ENCODE data around the gene POMP. TPM values are rescaled to one million over a fixed set of nuclear protein-coding genes. Genes with fewer than 3 reads are reported as not detected.
"Not testable (repeated sequence)": the region's sequence is repeated elsewhere in the genome, so short reads cannot be mapped to it uniquely, and the experiment has no call there.

Gene POMP
- total and polyA plus RNA-seq, 2 experiments from 2014 or later, result 16.4 to 208 TPM

DNA sequence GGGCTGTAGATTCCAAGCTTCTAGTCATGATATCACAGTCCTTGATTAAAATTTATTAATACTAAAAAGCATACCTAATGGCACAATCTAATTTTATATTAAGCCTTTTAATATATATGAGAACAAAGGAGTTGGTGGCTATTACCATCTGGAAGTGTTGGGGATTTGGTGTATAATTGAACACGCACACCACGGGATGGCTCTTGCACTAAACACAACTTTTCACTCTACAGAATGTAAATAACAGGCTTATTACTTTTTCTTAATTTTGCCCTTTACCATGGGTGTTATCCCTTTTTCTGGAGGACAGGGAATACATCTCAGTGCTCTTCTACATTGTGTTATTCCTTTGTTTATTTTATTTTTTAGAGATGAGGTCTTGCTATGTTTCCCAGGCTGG is 21.6 kb downstream of the POMP start:
- Histone ChIP-seq H3K27me3 (no peaks in the 10 kb centered on the region), H3K36me3 (peaks cover 26% of the 10 kb centered on the region), H3K4me1 (ENCODE audit: low read depth) (no peaks in the 10 kb centered on the region), H3K27ac (no peak overlapping the region), H3K9me3 (ENCODE audit: low read depth) (no peaks in the 10 kb centered on the region), H3K4me3 (no peak overlapping the region)
- DNase-seq (ENCODE audit: low read depth in 1 of 2, low spot score in 1 of 2), result no peak
- TF ChIP-seq, protein P1, sequence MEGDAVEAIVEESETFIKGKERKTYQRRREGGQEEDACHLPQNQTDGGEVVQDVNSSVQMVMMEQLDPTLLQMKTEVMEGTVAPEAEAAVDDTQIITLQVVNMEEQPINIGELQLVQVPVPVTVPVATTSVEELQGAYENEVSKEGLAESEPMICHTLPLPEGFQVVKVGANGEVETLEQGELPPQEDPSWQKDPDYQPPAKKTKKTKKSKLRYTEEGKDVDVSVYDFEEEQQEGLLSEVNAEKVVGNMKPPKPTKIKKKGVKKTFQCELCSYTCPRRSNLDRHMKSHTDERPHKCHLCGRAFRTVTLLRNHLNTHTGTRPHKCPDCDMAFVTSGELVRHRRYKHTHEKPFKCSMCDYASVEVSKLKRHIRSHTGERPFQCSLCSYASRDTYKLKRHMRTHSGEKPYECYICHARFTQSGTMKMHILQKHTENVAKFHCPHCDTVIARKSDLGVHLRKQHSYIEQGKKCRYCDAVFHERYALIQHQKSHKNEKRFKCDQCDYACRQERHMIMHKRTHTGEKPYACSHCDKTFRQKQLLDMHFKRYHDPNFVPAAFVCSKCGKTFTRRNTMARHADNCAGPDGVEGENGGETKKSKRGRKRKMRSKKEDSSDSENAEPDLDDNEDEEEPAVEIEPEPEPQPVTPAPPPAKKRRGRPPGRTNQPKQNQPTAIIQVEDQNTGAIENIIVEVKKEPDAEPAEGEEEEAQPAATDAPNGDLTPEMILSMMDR (IDR thresholded peaks at IDR 0.05; ENCODE audit: low read depth, low read length), result no peak

DNA sequence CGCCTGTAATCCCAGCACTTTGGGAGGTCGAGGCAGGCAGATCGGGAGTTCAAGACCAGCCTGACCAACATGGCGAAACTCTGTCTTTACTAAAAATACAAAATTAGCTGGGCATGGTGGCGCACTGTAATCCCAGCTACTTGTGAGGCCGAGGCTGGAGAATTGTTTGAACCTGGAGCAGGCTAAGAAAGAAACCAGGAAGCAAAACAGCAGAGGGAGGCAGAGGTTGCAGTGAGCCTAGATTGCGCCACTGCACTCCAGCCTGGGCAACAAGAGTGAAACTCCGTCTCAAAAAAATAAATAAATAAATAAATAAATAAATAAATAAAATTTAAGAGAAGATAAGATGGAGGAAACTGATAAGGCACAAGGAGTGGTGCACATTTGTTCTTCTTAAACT is 24.2 kb downstream of the POMP start:
- H3K27me3 ChIP-seq; H3K9me3 ChIP-seq (ENCODE audit: low read depth); H3K4me1 ChIP-seq (ENCODE audit: low read depth); DNase-seq (ENCODE audit: low read depth in 1 of 2, low spot score in 1 of 2); H3K4me3 ChIP-seq; H3K27ac ChIP-seq: not testable (repeated sequence)
- H3K36me3 ChIP-seq, result peaks cover 10% of the 10 kb centered on the region

DNA sequence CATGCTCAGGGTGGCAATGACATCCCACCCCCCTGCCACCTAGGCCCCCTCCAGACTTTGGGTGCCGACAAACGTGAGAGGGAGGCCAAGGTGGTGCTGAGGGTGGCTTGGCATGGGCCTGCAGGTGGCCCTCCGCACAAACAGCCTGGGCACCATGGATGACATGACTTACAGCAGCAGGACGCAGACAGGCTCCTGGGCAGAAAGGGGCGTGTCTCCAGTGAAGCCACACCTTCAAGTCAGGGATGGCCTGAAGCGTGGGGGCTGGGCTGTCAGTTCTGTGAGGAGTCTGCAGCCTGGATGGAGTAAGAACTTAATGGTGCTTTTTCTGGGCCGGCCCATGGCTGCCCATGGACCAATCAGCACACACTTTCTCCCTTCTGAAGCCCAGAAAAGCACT is 25.3 kb downstream of the POMP start:
- TF ChIP-seq, protein P1 (IDR thresholded peaks at IDR 0.05; ENCODE audit: low read depth, low read length), result no peak
- H3K36me3 ChIP-seq, result no peaks in the 10 kb centered on the region
- H3K4me3 ChIP-seq, result no peak overlapping the region
- DNase-seq (ENCODE audit: low read depth in 1 of 2, low spot score in 1 of 2), result peak in 1 of 2 donors; percentile 37
- H3K4me1 ChIP-seq (ENCODE audit: low read depth), result no peaks in the 10 kb centered on the region
- no peaks in the 10 kb centered on the region for H3K27me3 ChIP-seq
- H3K9me3 ChIP-seq (ENCODE audit: low read depth), result no peaks in the 10 kb centered on the region
- no peak overlapping the region for H3K27ac ChIP-seq

DNA sequence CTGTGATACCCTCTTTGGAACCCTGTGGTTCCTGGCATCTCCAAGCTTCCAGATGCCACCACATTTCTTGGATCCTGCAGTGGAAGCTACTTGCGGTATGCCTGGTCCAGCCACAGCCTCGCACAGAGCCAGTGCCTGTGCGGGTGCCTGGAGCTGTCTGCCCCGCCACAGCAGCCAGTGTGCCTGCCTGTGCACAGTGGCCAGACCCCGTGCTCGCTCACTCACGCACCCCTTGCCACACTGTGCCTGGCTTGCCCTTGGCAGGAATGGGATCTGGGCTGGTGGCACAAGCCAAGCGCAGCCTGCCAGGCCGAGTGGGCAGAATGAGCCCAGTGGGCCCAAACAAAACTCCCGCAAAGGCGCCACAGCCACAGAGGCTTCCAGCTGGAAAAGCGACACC is 26.2 kb downstream of the POMP start:
- no peak overlapping the region for H3K4me3 ChIP-seq
- H3K27me3 ChIP-seq, result no peaks in the 10 kb centered on the region
- H3K36me3 ChIP-seq, result no peaks in the 10 kb centered on the region
- no peaks in the 10 kb centered on the region for H3K4me1 ChIP-seq (ENCODE audit: low read depth)
- DNase-seq (ENCODE audit: low read depth in 1 of 2, low spot score in 1 of 2), result no peak
- H3K27ac ChIP-seq, result no peak overlapping the region
- H3K9me3 ChIP-seq (ENCODE audit: low read depth), result no peaks in the 10 kb centered on the region
- TF ChIP-seq, protein P1 (IDR thresholded peaks at IDR 0.05; ENCODE audit: low read depth, low read length), result no peak

DNA sequence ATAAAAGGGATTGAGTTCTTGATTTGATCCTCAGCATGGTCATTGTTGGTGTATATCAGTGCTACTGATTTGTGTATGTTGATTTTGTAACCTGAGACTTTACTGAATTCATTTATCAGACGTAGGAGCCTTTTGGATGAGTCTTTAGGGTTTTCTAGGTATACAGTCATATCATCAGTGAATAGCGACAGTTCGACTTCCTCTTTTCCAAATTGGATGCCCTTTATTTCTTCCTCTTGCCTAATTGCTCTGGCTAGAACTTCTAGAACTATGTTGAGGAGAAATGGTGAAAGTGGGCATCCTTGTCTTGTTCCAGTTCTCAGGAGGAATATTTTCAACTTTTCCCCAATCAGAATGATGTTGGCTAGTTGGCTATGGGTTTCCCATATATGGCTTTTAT is 27.0 kb downstream of the POMP start:
- Histone ChIP-seq H3K4me1 (ENCODE audit: low read depth) (no peaks in the 10 kb centered on the region), H3K9me3 (ENCODE audit: low read depth) (no peaks in the 10 kb centered on the region), H3K27me3 (no peaks in the 10 kb centered on the region), H3K4me3 (no peak overlapping the region), H3K36me3 (no peaks in the 10 kb centered on the region), H3K27ac (no peak overlapping the region)
- no peak for DNase-seq (ENCODE audit: low read depth in 1 of 2, low spot score in 1 of 2)
- TF ChIP-seq, protein P1 (IDR thresholded peaks at IDR 0.05; ENCODE audit: low read depth, low read length), result no peak

DNA sequence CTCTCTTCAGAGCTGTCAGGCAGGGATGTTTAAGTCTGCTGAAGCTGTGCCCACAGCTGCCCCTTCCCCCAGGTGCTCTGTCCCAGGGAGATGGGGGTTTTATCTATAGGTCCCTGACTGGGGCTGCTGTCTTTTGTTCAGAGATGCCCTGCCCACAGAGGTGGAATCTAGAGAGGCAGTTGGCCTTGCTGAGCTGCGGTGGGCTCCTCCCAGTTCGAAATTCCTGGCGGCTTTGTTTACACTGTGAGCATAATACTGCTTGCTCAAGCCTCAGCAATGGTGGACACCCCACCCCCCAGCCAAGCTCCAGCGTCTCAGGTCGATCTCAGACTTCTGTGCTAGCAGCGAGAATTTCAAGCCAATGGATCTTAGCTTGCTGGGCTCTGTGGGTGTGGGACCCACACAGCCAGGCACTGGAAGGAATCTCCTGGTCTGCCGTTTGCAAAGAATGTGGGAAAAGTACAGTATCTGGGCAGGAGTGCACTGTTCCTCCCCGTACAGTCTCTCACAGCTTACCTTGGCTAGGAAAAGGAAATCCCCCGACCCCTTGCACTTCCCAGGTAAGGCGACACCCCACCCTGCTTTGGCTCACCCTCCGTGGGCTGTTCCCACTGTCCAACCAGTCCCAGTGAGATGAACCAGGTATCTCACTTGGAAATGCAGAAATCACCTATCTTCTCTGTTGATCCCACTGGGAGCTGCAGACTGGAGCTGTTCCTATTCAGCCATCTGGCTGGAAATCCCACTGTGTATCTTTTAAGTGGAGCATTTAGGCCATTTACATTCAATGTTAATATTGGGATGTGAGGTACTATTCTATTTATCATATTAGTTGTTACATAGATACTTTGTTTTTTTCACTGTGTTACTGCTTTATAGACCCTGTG is 34.9 kb downstream of the POMP start:
- not testable (repeated sequence) for H3K4me1 ChIP-seq (ENCODE audit: low read depth); H3K9me3 ChIP-seq (ENCODE audit: low read depth); H3K4me3 ChIP-seq; H3K27me3 ChIP-seq; H3K36me3 ChIP-seq
- peak overlapping the region; percentile 26 for H3K27ac ChIP-seq
- peak; percentile 35 to 52 for DNase-seq (ENCODE audit: low read depth in 1 of 2, low spot score in 1 of 2)
